HG02798 (cell line): Measurements from ENCODE around the gene DMBX1.

Experiments used
- ATAC-seq: cut with Tn5 transposase; IDR thresholded peaks from one replicate; pipeline ENCODE4 v1.9.1; 2021; ENCODE audit warnings: mild to moderate bottlenecking; ENCODE audit not compliant: unreplicated experiment, poor library complexity

The DMBX1 gene

DNA sequence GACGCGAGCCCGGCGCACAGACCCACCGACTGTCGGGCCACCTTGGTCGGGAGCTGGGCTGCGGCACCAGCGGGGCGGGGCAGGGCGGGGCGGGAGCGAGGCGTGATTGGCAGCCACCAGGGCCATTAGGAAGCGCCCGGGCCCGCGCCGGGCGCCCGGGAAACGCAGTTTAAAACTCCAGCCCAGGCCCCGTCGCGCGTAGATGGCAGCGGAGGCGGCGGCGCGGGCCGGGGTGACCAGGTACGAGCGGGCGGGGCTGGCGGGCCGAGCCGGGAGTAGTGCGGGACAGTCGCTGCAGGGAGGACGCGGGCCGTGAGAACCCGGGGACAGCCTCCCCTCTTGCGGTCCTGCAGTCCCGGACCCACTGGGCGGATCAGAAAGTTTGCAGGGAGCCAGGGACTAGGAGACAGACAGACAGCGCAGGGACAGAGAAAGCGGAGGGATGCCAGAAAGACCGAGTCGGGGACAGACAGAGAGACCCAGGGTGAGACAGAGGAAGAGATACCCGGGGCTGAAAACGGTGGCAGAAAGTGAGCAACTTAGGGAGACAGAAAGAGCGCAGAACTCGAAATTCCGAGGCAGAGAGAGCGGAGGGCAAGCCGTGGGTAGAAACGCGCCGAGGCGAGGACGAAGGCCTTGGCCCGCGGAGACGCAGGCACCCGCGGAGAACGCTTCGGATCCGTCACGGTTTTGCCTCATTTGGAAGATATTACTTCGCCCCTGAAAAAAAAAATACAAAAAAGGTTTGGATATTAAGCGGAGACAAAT, at the start of gene DMBX1:
TSS of gene DMBX1 (plus strand) at position 199 of the 768 bp plus-strand sequence. CDS start 17,175 bp downstream, outside the sequence.
- peak; percentile 41 for ATAC-seq

DNA sequence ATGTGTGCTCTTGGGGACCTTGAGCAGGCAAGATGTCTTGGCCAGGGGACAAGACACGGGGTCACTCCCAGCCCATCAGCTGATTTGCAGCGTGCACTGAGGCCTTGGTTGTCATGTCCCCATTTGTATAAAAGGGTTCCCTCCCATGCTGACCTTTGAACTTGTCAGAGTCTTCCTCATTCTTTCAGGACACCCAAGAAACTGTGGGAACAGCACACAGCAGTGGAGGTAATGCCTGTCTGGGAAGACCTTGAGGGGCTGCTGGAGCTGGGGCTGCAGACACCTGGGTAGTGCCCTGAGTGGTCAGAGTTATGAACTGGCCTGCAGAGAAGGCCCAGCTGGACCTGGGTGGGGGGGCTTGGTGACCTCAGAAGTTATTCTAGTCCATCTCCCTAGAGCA, 49.2 kb upstream of the DMBX1 start:
- ATAC-seq: no peak

DNA sequence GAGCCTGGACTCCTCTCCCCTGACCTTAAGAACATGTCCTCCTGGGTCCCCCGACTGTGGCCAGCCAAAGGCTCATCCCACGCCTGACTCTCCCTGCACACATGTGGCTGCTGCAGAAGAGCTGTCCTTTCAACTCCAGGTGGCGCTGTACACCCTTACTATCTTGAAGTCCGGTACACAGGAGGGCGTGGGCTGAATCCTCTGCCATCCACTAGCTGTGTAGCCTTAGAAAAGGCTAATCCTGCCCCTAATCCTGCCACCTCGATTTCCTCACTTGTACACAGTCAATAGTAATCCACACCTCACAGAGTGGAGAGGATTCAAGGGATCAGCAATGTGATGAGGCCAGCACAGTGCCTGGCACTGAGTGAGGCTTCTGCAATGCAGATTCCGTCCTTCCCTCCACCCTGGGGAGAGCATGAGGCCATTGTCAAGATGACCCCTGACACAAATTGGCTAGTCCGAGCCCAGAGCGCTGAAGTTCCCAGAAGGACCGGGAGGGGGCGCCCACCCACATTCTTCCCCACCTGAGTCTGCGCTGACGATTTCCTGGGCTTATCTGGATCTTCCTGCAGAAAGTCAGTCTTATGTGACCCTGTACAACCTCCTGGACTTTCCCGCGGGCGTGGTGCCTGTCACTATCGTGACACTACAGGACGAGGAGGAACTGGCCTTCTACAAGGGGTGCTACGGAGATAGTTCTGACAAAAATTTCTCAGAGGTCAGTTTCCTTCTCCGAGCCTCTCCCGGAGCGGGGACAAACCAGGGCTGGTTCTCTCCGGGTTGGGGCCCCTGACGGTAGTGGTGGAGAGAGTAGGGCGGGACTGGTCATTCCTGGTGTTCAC, 47.1 kb upstream of the DMBX1 start:
- ATAC-seq: peak; percentile 69

DNA sequence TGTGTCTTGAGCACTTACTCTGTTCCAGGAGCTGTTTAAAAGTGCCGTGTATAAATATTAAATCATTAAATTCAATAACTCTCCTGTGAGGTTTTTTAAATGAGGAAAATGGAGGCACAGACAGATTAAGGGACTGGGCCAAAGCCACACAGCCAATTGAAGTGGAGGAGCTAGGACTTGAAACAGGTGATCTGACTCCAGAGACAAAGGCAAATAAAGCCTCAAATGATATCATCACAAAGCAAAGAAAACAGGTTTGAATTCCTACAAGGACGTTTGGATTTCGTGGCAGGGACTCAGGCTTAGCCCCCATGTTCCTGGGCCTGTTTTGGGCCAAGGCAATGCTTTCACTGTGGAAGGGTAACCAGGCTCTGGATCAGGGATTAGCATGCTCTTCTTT, 45.2 kb upstream of the DMBX1 start:
- no peak for ATAC-seq

DNA sequence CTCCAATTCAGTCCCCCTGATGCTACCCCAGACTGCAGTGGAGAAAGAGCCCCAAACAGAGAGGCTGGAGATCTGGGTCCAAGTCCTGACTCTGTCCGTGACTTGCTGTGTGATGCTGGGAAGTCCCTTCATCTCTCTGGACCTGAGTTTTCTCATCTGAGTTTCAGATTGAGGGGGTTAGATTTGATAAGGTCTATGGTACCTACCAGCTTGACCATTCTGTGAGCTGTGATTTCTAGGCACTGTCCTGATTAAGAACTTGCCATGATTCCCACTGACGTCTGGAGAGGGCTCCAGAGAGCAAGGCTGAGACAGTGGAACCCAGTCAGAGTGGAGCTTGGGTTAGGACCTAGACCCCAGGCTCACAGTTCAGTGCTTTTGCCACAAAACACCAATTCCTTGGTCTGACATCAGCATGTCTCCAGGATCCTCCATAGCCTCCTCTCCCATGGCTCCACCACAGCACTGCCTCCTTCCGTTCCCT, 43.8 kb upstream of the DMBX1 start:
- ATAC-seq: no peak

DNA sequence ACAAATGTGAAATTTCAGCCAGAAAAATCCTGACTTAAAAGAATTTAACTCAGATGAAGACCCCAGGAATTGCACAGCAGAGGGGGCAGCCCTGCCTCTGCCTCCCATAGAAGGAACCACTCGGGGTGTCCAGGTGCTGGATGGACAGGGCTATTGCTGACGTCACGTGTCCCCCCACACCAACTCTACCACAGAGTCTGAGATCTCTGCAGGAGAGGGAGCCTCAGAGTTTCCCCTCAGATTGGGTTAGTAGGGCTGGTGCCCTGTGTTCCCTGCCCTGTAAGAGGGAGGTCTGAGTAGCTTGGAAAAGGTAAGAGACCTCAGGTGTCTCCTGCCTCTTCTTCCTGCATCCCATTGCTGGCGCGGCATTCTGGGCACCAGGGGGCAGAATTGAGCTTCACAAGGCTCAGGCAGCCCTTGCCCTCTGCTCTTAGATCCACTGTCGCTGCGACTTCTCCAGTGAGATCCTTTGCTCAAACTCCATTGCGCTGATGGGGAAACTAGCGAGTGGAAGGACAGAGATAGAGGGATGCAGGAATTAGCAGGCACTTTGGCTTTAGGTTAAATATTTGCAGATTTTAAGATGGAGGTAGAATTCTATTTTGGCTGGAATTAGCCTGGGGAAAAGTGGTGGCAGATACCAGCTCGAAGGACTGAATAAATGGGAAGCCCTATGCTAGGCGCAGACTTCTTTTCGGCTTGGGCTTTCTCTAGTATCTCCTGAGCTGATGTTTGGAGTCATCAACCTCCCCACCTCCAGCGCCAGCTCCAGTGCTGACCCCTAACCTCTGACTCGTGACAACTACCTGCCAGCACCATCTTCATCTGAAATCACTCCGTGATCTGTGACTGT, 42.8 kb upstream of the DMBX1 start:
- ATAC-seq: no peak

DNA sequence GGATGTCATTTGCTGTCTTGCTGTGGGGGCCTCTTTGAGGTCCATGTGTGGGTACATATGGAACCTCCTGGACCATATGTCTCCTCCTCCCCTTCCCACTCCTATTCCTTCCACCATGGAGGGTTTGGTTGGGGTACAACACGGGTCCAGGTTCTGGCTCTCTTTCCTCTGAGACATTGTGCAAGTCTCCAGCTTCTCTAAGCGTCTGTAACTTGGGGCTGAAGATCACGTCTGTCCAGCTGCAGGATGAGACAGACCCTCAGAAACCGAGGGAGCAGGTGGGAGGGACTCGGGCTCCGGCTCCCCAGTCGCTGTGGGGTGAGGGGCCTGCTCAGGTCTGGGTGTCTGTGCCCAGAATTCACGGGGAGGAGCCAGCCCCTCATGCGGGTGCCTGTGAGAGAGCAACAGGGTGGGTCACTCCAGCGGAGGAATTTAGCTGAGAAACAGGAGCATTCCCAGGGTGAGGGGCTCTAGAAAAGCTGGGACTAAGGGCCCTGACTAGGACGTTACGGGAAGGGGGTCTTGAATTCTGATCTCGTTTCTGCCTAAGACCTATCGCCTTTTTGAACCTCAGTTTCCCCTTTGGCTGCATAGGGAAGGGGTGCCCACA, 42.0 kb upstream of the DMBX1 start:
- ATAC-seq: no peak

DNA sequence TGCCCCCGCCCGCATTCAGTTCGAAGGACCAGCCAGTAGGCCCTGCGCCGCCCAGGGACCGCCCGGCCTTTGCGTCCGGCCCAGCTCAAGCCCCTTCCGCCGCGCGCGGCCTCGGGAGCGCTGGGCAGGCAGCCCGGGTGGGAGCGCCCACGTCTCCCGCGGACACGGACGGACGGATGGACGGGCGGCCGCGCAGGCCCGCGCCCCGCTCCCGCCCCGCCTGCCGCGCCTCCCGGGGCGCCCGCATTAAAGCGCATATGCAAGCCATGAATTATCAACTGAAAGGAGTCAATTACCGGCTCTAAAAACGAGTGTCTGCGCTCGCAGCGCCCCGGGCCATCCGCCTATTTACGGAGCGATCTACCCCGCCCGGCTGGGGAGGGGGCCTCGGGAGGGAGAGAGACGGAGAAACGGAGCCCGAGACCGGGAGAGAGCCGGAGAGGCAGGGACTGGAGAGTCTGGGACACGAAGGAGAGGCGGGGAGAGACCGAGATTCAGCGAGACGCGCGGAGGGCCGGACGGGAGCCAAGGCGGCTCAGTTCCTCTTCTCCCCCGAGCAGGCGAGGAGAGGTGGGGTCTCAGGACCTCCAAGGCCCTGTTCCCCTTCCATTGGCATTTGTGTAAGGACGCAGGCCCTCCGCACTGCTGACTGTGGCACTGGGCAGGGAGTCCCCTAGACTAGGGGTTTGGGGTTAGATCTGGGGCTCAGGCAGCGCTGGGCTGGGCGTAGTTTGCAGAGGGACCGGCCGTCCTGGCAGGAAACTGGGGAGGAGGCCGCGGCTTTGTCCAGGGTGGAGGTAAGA, 41.3 kb upstream of the DMBX1 start:
- no peak for ATAC-seq

DNA sequence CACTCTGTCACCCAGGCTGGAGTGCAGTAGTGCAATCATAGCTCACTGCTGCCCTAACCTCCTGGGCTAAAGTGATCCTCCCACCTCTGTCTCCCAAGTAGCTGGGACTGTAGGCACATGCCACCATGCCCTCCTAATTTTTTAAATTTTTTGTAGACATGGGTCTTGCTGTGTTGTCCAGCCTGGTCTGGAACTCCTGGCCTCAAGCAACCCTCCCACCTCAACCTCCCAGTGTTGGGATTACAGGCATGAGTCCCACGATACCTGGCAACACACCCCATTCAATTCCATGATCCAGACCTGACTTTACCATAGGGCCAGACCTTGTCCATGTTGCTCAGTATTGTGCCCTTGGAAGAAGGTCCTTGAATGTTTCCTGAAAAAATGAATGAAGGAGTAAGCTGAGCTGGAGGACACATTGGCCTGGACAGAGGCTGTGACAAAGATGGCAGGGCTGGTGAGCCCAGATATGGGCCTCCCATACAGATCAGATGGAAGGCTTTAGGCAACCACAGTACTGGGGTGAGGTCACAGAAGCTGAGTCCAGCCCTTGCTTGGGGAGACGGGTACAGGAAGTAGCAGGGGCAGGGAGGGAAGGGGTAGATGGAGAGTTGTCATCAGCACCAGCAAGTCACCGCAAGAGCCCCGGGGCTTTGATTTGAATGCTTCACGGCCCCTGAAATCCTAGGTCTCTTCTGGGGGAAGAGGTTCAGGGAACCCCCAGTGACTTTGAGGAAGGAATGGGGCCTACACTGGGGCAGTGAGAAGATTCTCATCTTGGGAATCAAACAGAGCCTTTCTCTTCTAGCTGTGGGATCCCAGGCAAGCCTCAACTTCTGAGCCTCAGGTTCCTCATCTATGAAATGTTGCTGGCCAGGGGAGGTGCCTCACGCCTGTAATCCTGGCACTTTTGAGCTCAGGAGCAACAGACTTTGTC, 40.1 kb upstream of the DMBX1 start:
- ATAC-seq: no peak

DNA sequence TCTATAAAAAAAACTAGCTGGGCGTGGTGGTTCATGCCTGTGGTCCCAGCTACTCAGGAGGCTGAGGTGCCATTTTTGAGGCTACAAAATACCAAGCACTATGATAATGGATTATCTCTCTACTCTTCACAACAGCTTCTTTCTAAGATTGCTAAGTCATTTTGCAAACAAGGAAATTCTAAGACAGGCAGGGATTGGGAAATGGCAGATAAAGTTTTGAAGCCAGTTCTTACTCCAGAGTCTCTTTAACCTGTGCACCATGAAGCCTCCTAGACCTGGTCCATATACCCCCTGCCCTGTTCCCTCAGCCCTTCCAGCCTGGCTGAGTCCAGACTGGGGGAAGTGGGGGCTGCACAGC, 39.5 kb upstream of the DMBX1 start:
- ATAC-seq: no peak

DNA sequence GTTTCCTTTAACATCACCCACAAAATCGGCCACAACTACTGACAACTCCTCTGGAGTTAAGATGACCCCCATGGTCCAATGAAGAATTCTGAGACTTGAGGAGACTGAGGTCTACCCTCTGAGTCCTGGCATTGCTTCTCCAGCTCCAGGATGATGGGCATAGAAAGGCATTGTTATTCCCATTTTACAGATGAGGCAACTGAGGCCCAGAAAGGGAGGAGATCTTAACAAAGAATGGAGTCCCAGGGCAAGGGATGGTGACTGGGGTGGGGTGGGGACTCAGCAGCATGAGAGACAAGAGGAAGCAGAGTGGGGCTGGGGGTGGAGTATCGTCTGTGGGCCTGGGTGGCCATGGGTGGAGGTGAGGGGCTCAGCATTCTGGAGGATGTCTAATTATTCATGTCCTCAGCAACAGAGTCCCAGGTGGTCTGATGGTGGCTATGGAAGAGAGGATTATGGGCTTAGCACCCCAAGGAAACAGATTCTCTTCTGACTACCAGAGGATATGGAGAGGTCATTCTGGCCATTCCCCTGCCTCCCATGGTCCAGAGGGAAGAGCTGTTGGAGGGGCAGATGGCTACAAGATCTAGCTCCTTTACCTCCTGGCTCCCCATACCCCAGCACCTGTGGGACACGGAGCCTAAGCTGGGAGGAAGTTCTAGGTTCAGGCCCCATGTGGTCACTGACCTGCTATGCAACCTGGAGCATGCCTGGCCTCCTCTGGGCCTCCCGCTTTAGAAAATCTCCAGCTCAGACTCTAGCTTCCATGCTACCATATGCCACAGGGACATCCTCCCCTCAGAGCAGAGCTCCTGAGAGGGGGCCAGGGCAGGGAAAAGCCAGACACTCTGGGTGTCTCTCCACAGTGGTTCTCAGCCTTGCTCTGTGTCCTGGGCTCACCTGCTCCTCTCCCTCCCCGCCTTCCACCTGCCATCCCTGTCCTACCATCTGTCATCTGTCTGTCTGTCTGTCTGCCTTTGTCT, 37.4 kb upstream of the DMBX1 start:
- no peak for ATAC-seq

DNA sequence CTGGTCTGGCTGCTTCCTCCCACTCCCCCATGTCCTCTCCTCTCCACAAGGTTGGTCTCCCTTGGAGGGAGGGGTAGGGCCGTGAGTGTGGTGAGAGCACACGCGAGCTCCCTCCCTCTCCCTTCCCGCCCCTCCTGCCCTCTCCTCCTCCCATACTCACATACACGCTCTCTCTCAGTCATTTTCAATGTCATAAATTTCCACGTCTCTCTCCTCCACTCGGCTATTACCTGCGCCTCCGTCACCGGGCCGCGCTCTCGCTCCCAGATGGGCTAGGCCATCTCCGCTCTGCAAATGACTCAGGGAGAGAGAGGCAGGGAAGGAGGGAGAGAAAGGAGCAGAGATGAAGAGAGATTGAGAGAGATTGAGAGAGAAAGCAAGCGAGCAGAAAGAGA, 36.7 kb upstream of the DMBX1 start:
- no peak for ATAC-seq

DNA sequence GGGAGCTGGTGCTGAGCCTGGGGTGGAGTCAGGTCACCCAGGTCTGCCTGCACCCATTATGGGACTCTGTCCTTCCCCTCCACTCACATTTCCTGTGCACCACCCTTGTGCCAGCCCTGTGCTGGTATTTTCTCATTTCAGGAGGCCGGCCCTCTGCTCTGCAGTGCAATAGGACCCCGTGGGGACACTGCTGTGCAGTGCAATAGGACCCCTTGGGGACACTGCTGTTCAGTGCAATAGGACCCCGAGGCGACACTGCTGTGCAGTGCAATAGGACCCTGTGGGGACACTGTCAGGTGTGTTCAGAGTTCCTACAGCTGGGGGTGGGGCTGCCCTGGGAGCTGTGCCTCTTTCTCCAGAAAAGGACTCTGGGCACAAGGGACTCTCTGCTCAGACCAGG, 36.2 kb upstream of the DMBX1 start:
- no peak for ATAC-seq

DNA sequence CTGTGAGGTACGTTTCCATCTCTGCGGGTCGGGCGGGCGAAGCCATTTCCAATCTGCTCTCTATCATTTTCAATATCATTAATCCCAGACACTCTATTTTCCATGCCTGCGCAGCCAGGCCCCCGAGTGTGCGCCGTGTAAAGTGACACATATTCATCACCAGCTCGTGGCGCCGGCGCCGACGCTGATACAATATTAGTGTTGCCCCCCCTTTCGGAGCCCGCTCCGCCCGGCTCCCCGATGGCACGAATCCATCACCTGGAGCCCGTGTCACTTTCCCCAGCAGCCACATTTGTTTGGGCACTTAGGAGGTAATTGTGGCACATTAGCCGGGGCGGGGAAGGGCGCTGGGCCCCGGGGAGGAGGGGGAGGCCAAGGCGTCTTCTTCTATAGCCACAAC, 33.7 kb upstream of the DMBX1 start:
- no peak for ATAC-seq

DNA sequence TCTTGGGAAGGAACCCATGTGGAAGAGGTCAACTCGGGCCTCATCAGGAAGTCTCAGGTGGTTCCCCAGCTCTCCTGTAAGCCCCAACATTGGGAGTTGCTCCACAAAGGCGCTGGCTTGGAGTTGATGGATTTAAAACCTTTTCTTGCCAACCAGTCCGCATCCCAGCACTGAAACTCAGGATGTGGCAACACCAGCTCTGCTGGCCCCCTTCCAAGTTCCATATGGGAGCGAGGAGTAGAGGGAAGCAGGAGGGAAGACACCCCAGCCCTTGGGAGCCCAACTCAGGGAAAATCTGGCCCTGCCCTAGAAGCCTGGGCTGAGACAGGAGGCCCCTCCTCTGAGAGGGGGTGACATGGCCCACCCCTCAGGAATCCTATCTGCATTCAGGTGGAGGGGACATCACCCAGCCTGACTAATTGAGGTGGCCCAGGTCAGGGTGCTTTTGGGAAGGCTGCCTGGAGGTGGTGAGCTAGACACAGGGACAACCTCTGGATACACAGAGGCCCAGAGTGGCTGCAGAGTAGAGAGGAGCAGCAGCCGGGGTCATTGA, 33.1 kb upstream of the DMBX1 start:
- ATAC-seq: no peak

DNA sequence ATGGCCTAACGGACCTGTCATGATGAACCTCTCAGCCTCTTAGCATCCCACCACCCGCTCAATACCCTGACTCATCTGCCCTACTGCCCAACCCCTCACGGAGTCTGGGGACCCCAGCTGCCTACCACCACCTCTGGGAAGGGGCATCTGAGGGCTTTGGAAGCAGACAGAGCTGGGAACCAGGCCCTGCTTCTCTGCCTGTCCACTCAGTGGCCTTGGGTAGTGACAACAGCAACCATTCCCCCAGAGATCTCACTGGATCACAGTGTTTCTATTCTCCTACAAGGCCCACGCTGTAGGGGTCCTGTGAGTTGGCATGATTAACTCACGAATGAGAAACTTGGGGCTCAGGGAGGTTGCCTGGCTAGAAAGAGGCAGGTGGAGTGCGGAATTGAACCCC, 32.5 kb upstream of the DMBX1 start:
- ATAC-seq: no peak

DNA sequence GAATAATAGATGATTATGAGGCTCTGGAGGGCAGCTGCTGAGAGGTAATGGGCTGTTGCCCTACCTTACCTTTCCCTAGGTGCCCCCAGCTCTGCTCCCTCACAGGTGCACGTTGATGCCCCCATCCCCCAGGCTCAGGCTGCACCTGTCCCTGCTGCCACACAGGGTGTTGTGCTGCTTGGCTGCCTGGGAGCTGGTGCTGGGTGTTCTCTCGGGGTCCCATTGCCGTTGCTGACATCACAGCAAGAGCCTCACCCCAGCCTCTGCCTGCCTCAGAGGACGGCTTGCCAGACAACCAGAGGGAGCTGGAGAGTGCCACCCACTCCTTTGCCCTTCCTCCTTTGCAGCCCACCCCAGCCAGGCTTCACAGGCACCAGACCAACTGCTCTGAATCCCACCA, 31.4 kb upstream of the DMBX1 start:
- no peak for ATAC-seq
